Endodermal cell (in vitro differentiated cells): Measurements from ENCODE around the gene TNFRSF21. TPM values are rescaled to one million over a fixed set of nuclear protein-coding genes. Genes with fewer than 3 reads are reported as not detected.

Experiments used
- DNase-seq: peaks from one replicate; pipeline ENCODE4 v3.0.0-alpha.2; 2017
- H3K27ac ChIP-seq: 2 replicates; pipeline ENCODE4 v1.5.1; 2013; ENCODE audit warnings: mild to moderate bottlenecking, low read depth, low read length, moderate library complexity
- H3K27me3 ChIP-seq: 2 replicates; pipeline ENCODE4 v1.6.1; 2013; ENCODE audit warnings: mild to moderate bottlenecking, low read length, moderate library complexity; ENCODE audit not compliant: insufficient read depth, control insufficient read depth, poor library complexity, severe bottlenecking
- H3K36me3 ChIP-seq: 2 replicates; pipeline ENCODE4 v1.7.0; 2013; ENCODE audit warnings: mild to moderate bottlenecking, low read length, moderate library complexity; ENCODE audit not compliant: control insufficient read depth, insufficient read depth
- H3K4me1 ChIP-seq: one replicate; pipeline ENCODE4 v1.7.0; 2013; ENCODE audit warnings: low read length; ENCODE audit not compliant: control insufficient read depth, insufficient read depth
- H3K4me3 ChIP-seq: 2 replicates; pipeline ENCODE4 v1.5.1; 2013; ENCODE audit warnings: mild to moderate bottlenecking, low read length, moderate library complexity
- H3K9ac ChIP-seq: 2 replicates; pipeline ENCODE4 v1.6.1; 2013; ENCODE audit warnings: mild to moderate bottlenecking, low read length, moderate library complexity; ENCODE audit not compliant: poor library complexity, severe bottlenecking; ENCODE audit errors: extremely low read depth
- H3K9me3 ChIP-seq: 2 replicates; pipeline ENCODE4 v1.6.1; 2013; ENCODE audit warnings: mild to moderate bottlenecking, low read length, moderate library complexity; ENCODE audit not compliant: control insufficient read depth
- H3K27ac Mint-ChIP-seq: 2 replicates; pipeline ENCODE4 v1.8.0; 2020; ENCODE audit warnings: mixed read lengths
- H3K27me3 Mint-ChIP-seq: 2 replicates; pipeline ENCODE4 v1.8.0; 2021; ENCODE audit warnings: mild to moderate bottlenecking, mixed read lengths; ENCODE audit not compliant: insufficient read depth
- H3K36me3 Mint-ChIP-seq: 2 replicates; pipeline ENCODE4 v1.8.0; 2020; ENCODE audit warnings: low read depth, mixed read lengths
- H3K4me1 Mint-ChIP-seq: 2 replicates; pipeline ENCODE4 v1.8.0; 2020; ENCODE audit warnings: mixed read lengths
- H3K4me3 Mint-ChIP-seq: 2 replicates; pipeline ENCODE4 v1.8.0; 2020; ENCODE audit warnings: mild to moderate bottlenecking, moderate library complexity, mixed read lengths
- H3K9me3 Mint-ChIP-seq: 2 replicates; pipeline ENCODE4 v1.8.0; 2020; ENCODE audit warnings: mild to moderate bottlenecking, mixed read lengths
- CTCF ChIP-seq: fragments of 200-600 bp; sonication (generic); conservative IDR thresholded peaks from 2 replicates; pipeline ENCODE4 v1.5.0; 2021; ENCODE audit warnings: antibody characterized with exemption, mild to moderate bottlenecking
- WGBS, 2 experiments: methylation state at CpG; one replicate each; pipeline versions ENCODE4 v1.1.5 to v1.1.7; 2013; ENCODE audit warnings: missing lambda C conversion rate in 2 of 2, mixed read lengths in 1 of 2; ENCODE audit not compliant: insufficient coverage in 1 of 2, insufficient read length in 1 of 2; 5-methylcytosine and 5-hydroxymethylcytosine counted together
- total RNA-seq, 2 donors: library from RNA; stranded (reverse); fragmentation: NEBNext Ultra II Directional in 1 of 2; extraction: Animal tissue kit (Norgen Biotek cat#: 25700) in 1 of 2; gene quantifications; 2 replicates in 1 of 2; 3 replicates in 1 of 2; pipeline ENCODE4 v1.2.1, GENCODE V29; 2021

The TNFRSF21 gene
- total RNA-seq, 2 donors from 2014 or later, result 63.3 to 93.2 TPM

- no peak overlapping the region for H3K27ac ChIP-seq
- H3K4me1 ChIP-seq, result peaks cover 4% of the 10 kb centered on the region
- no peaks in the 10 kb centered on the region for H3K27me3 ChIP-seq
- Mint-ChIP-seq H3K27ac (no peak overlapping the region), H3K9me3 (no peaks in the 10 kb centered on the region), H3K36me3 (no peaks in the 10 kb centered on the region), H3K4me3 (no peak overlapping the region), H3K27me3 (peaks cover 11% of the 10 kb centered on the region), H3K4me1 (peaks cover 4% of the 10 kb centered on the region)
- no peaks in the 10 kb centered on the region for H3K36me3 ChIP-seq
- H3K4me3 ChIP-seq, result no peak overlapping the region
- H3K9ac ChIP-seq, result no peak overlapping the region
- no peaks in the 10 kb centered on the region for H3K9me3 ChIP-seq
- no peak for DNase-seq
- no peak for TF ChIP-seq CTCF
Measured at GRCh38 chr6:47206626-47207025, 103.1 kb downstream of the TNFRSF21 start.

- Mint-ChIP-seq H3K4me3 (no peak overlapping the region), H3K27ac (no peak overlapping the region), H3K4me1 (peaks cover 4% of the 10 kb centered on the region), H3K36me3 (no peaks in the 10 kb centered on the region), H3K27me3 (peaks cover 11% of the 10 kb centered on the region), H3K9me3 (no peaks in the 10 kb centered on the region)
- TF ChIP-seq CTCF, result no peak
- Histone ChIP-seq H3K4me1 (peaks cover 8% of the 10 kb centered on the region), H3K27me3 (no peaks in the 10 kb centered on the region), H3K27ac (no peak overlapping the region), H3K36me3 (no peaks in the 10 kb centered on the region), H3K4me3 (no peak overlapping the region), H3K9ac (no peak overlapping the region), H3K9me3 (no peaks in the 10 kb centered on the region)
- WGBS, 2 experiments, result 48 to 50% methylated on average over 2 of the region's 2 CpGs
- DNase-seq, result no peak
Measured at GRCh38 chr6:47203938-47204611, 105.6 kb downstream of the TNFRSF21 start.

- Mint-ChIP-seq H3K9me3 (no peaks in the 10 kb centered on the region), H3K4me3 (no peak overlapping the region), H3K36me3 (no peaks in the 10 kb centered on the region), H3K27ac (no peak overlapping the region), H3K4me1 (peaks cover 4% of the 10 kb centered on the region), H3K27me3 (peaks cover 11% of the 10 kb centered on the region)
- H3K27me3 ChIP-seq, result no peaks in the 10 kb centered on the region
- no peaks in the 10 kb centered on the region for H3K36me3 ChIP-seq
- WGBS, 2 experiments, result 90 to 94% methylated on average over 3 to 4 of the region's 4 CpGs
- TF ChIP-seq CTCF, result no peak
- no peak overlapping the region for H3K27ac ChIP-seq
- DNase-seq, result no peak
- peaks cover 5% of the 10 kb centered on the region for H3K4me1 ChIP-seq
- H3K9me3 ChIP-seq, result no peaks in the 10 kb centered on the region
- H3K9ac ChIP-seq, result no peak overlapping the region
- no peak overlapping the region for H3K4me3 ChIP-seq
Measured at GRCh38 chr6:47203266-47203937, 106.3 kb downstream of the TNFRSF21 start.
